Psoas muscle (tissue), 8 donors: ENCODE results near the gene NCCRP1. TPM values are rescaled to one million over a fixed set of nuclear protein-coding genes. Genes with fewer than 3 reads are reported as not detected.

Source experiments
- ATAC-seq, 4 donors: fragments of 200-7000 bp; cut with Tn5 transposase; one replicate each; pipeline ENCODE4 v1.9.1; 2020; ENCODE audit warnings: moderate library complexity in 3 of 4, mild to moderate bottlenecking in 2 of 4
- DNase-seq, 2 donors: peaks; one replicate each; pipeline ENCODE4 v3.0.0-alpha.2; 2020
- H3K27ac ChIP-seq: fragments of 200-600 bp; one replicate; pipeline ENCODE4 v1.8.0; 2022
- H3K27me3 ChIP-seq, 3 donors: fragments of 200-600 bp in 1 of 3; one replicate each; pipeline versions ENCODE4 v1.6.1 to v1.8.0; 2013 to 2022; ENCODE audit warnings: low read length in 2 of 3, mild to moderate bottlenecking in 2 of 3, moderate library complexity in 1 of 3; ENCODE audit not compliant: insufficient read depth in 3 of 3
- H3K36me3 ChIP-seq, 2 donors: fragments of 200-600 bp in 1 of 2; one replicate each; pipeline versions ENCODE4 v1.6.1 to v1.8.0; 2013 to 2022; ENCODE audit warnings: low read depth in 1 of 2, mild to moderate bottlenecking in 1 of 2, moderate library complexity in 1 of 2; ENCODE audit not compliant: insufficient read depth in 1 of 2
- H3K4me1 ChIP-seq: fragments of 200-600 bp; one replicate; pipeline ENCODE4 v1.8.0; 2022
- H3K4me3 ChIP-seq: fragments of 200-600 bp; one replicate; pipeline ENCODE4 v1.8.0; 2022; ENCODE audit warnings: mild to moderate bottlenecking
- H3K9me3 ChIP-seq: fragments of 200-600 bp; one replicate; pipeline ENCODE4 v1.8.0; 2022
- CTCF ChIP-seq: fragments of 200-600 bp; IDR thresholded peaks from one replicate; pipeline ENCODE4 v1.8.0; 2022; ENCODE audit warnings: antibody characterized with exemption
- WGBS, 3 donors: extraction: QIAGEN DNeasy Blood & Tissue Kit; methylation state at CpG; one replicate each; pipeline versions ENCODE4 v1.1.6 to v1.1.7; 2013; 5-methylcytosine and 5-hydroxymethylcytosine counted together
- intact Hi-C, 2 donors: fragments of 100-400 bp; cut with DNase I; formaldehyde crosslinking; loops; one replicate each; pipeline versions ENCODE4 v1.11.0 to v1.14.2; 2022
- polyA plus RNA-seq, 3 donors: library from polyadenylated mRNA; stranded (reverse); fragments of 200-250 nt; gene quantifications; one replicate each; pipeline ENCODE4 v1.2.3, GENCODE V29; 2013
- total RNA-seq, 4 donors: library from RNA; stranded (reverse); fragmentation: NEBNext Ultra II Directional in 2 of 4; extraction: Animal tissue kit (Norgen Biotek cat#: 25700) in 2 of 4; gene quantifications; one replicate each; pipeline versions ENCODE4 v1.2.1 to v1.2.4, GENCODE V29; 2021 to 2023
- donor health status: healthy with polysubstance abuse.
- donor health status: DM: no; HTN: no; CAD: no; lungs with moderate emphysema.
- donor health status: Bipolar disorder and iron deficiency.
- donor health status: healthy.
- donor health status: DM: yes; HTN: yes; CAD: no.
- donor health status: DM: no; HTN: no; CAD: no.
- donor health status: DM: no; HTN: no; CAD: no.
- donor health status: DM: yes; HTN: yes; CAD: no.

NCCRP1 gene
- total and polyA plus RNA-seq, 7 donors = 0.13 TPM; not detected in 5

- Histone ChIP-seq H3K27me3 (no peaks in the 10 kb centered on the region), H3K36me3 (peaks cover 0 to 11% of the 10 kb centered on the region in 2 donors), H3K4me3 (no peak overlapping the region), H3K27ac (no peak overlapping the region), H3K9me3 (no peaks in the 10 kb centered on the region), H3K4me1 (no peaks in the 10 kb centered on the region)
- WGBS, 3 donors = 47 to 51% (median 50%) methylated on average over 23 to 24 of the region's 24 CpGs
- intact Hi-C loops = no loop called here
- DNase-seq (peak in 1 of 2 donors; percentile 65), ATAC-seq (peak in 1 of 4 donors; percentile 22)
- no peak for TF ChIP-seq CTCF
Measured at GRCh38 chr19:39166571-39167391, 30.0 kb upstream of the NCCRP1 start.

- DNase-seq (no peak), ATAC-seq (no peak)
- H3K4me1 ChIP-seq = no peaks in the 10 kb centered on the region
- H3K36me3 ChIP-seq = peaks cover 0 to 11% of the 10 kb centered on the region in 2 donors
- no peaks in the 10 kb centered on the region for H3K27me3 ChIP-seq
- no peaks in the 10 kb centered on the region for H3K9me3 ChIP-seq
- intact Hi-C loops = no loop called here
- no peak overlapping the region for H3K27ac ChIP-seq
- 75 to 86% (median 78%) methylated on average over 20 to 25 of the region's 25 CpGs for WGBS, 3 donors
- no peak overlapping the region for H3K4me3 ChIP-seq
- TF ChIP-seq CTCF = no peak
Measured at GRCh38 chr19:39167461-39168257, 29.1 kb upstream of the NCCRP1 start.

GRCh38 chr19:39168258-39169142, 28.3 kb upstream of the NCCRP1 start:
- no peak for TF ChIP-seq CTCF
- intact Hi-C loops = no loop called here
- Histone ChIP-seq H3K27ac (no peak overlapping the region), H3K4me1 (no peaks in the 10 kb centered on the region), H3K36me3 (peaks cover 0 to 11% of the 10 kb centered on the region in 2 donors), H3K9me3 (no peaks in the 10 kb centered on the region), H3K4me3 (no peak overlapping the region), H3K27me3 (no peaks in the 10 kb centered on the region)
- ATAC-seq = no peak
- DNase-seq = no peak
- 89 to 93% (median 92%) methylated on average over 21 to 23 of the region's 23 CpGs for WGBS, 3 donors

GRCh38 chr19:39169143-39169810, 27.5 kb upstream of the NCCRP1 start:
- ATAC-seq = no peak
- intact Hi-C loops = no loop called here
- no peaks in the 10 kb centered on the region for H3K4me1 ChIP-seq
- no peak overlapping the region for H3K4me3 ChIP-seq
- DNase-seq = no peak
- no peak overlapping the region for H3K27ac ChIP-seq
- 91 to 92% (median 91%) methylated on average over 25 to 36 of the region's 36 CpGs for WGBS, 3 donors
- no peaks in the 10 kb centered on the region for H3K9me3 ChIP-seq
- H3K36me3 ChIP-seq = peaks cover 0 to 11% of the 10 kb centered on the region in 2 donors
- no peak for TF ChIP-seq CTCF
- H3K27me3 ChIP-seq = no peaks in the 10 kb centered on the region
